Germinal center (tissue), 1 donor: ENCODE data around the gene CD59.
A peak's percentile ranks its signal among the peaks of the same experiment; 100 is the strongest.
"Not testable (repeated sequence)": the region's sequence is repeated elsewhere in the genome, so short reads cannot be mapped to it uniquely, and the experiment has no call there.

Experiments
- DNase-seq: peaks from one replicate; pipeline ENCODE4 v3.0.0; 2012; ENCODE audit warnings: mixed read lengths, low spot score

Gene CD59

GRCh38 chr11:33742249-33742851 lies 6.1 kb upstream of the CD59 start:
- peak; percentile 41 for DNase-seq

- DNase-seq = no peak
Measured at GRCh38 chr11:33741806-33742205, 5.6 kb upstream of the CD59 start.

GRCh38 chr11:33737362-33737821 lies 1.2 kb upstream of the CD59 start:
- DNase-seq = no peak

- peak; percentile 50 for DNase-seq
Measured at GRCh38 chr11:33735271-33736147, 714 bp downstream of the CD59 start.

GRCh38 chr11:33734441-33735270 lies 1.6 kb downstream of the CD59 start:
- no peak for DNase-seq

GRCh38 chr11:33733980-33734379 lies 2.2 kb downstream of the CD59 start:
- no peak for DNase-seq

GRCh38 chr11:33731723-33732531 lies 4.3 kb downstream of the CD59 start:
- no peak for DNase-seq

GRCh38 chr11:33730716-33731115 lies 5.5 kb downstream of the CD59 start:
- DNase-seq = no peak

GRCh38 chr11:33729072-33729664 lies 7.1 kb downstream of the CD59 start:
- not testable (repeated sequence) for DNase-seq

GRCh38 chr11:33727539-33727938 lies 8.7 kb downstream of the CD59 start:
- DNase-seq = not testable (repeated sequence)

- no peak for DNase-seq
Measured at GRCh38 chr11:33725496-33725895, 10.7 kb downstream of the CD59 start.

GRCh38 chr11:33724644-33725035 lies 11.6 kb downstream of the CD59 start:
- no peak for DNase-seq

GRCh38 chr11:33723238-33723881 lies 12.9 kb downstream of the CD59 start:
- no peak for DNase-seq

- no peak for DNase-seq
Measured at GRCh38 chr11:33722590-33723234, 13.5 kb downstream of the CD59 start.

- DNase-seq = no peak
Measured at GRCh38 chr11:33721984-33722383, 14.2 kb downstream of the CD59 start.

GRCh38 chr11:33721426-33721825 lies 14.8 kb downstream of the CD59 start:
- no peak for DNase-seq

GRCh38 chr11:33719587-33719986 lies 16.6 kb downstream of the CD59 start:
- no peak for DNase-seq

GRCh38 chr11:33718440-33718839 lies 17.8 kb downstream of the CD59 start:
- no peak for DNase-seq

GRCh38 chr11:33716243-33716642 lies 20.0 kb downstream of the CD59 start:
- no peak for DNase-seq

GRCh38 chr11:33713856-33714398 lies 22.3 kb downstream of the CD59 start:
- no peak for DNase-seq
